Measurements from ENCODE around the gene PLSCR3.

PLSCR3 gene

GRCh38 chr17:7346761-7347614 lies 47.3 kb downstream of the PLSCR3 start:
- no peak for DNase-seq

DNA sequence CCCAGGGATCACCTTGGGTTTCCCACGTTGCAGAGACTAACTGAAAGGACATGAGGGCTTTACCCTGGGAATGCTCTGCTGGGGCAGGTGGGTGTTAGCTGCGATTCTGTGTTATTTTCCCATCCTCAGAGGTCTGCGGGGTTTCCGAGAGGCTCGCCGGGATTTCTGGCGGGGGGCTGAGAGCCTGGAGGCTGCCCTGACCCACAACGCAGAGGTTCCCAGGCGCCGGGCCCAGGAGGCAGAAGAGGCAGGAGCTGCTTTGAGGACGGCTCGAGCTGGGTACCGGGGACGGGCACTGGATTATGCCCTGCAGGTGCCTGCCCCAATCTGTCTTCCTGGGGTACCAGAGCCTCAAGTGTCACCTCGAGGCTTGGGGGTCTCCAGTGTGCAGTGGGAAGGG lies 51.1 kb downstream of the PLSCR3 start:
- no peak for DNase-seq

DNA sequence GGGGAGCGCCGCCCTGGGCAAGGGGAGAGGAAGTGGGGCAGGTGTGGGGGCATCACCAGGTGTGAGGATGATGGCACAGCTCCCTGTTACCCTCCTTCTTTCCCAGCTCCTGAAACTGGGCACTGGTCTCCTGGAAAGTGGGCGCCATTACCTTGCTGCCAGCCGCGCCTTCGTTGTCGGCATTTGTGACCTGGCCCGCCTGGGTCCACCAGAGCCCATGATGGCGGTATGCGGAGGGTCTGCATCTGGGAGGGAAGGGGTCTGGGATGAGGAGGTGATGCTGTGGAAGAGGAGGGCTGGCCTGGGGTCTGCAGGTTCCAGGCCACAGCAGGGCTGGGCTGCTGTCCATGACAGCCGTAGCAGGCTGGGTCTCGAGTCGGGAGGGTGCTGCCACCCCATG lies 52.5 kb downstream of the PLSCR3 start:
- no peak for DNase-seq

DNA sequence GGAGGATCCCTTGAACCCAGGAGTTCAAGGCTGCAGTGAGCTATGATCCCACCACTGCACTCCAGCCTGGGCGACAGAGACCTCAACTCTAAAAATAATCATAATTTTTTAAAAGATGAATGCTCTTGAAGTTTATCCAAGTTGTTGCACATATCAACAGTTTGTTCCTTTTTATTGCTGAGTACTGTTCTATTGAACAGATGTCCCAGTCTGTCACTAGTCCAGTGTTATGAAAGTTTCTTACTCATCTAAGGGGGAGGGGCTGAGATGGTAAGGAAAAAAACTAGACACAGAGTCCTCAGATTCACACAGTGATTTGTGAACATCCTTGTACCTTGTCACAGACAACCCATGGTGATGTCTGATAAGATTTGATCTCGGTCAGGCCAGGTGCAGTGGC lies 54.1 kb downstream of the PLSCR3 start:
- no peak for DNase-seq

All from activated effector memory CD4-positive, alpha-beta T cell treated with anti-CD3 and anti-CD28 coated beads, Interleukin-2, amount 50 U/mL, for 16 hours (primary cell).